SU-DHL-6 (cell line): Measurements from ENCODE around the gene MYLK.

Experiments
- H2AFZ ChIP-seq: fragments of 200-600 bp; sonication (generic); 2 replicates; pipeline ENCODE4 v1.6.1; 2014; ENCODE audit warnings: low read depth, mild to moderate bottlenecking, moderate library complexity, mixed read lengths, antibody characterized with exemption, low read length; ENCODE audit not compliant: severe bottlenecking
- H3F3A ChIP-seq: fragments of 200-600 bp; shearing (Covaris generic); 2 replicates; pipeline ENCODE4 v1.6.0; 2016; ENCODE audit warnings: antibody characterized with exemption, mild to moderate bottlenecking; ENCODE audit not compliant: insufficient read depth
- H3K27ac ChIP-seq: fragments of 200-600 bp; sonication (generic); 2 replicates; pipeline ENCODE4 v1.5.1; 2016; ENCODE audit warnings: low read depth, mild to moderate bottlenecking, low read length, moderate library complexity, mixed read lengths
- H3K27me3 ChIP-seq: fragments of 200-600 bp; sonication (generic), shearing (Covaris generic); 2 replicates; pipeline ENCODE4 v1.6.0; 2014; ENCODE audit warnings: mild to moderate bottlenecking, low read length
- H3K36me3 ChIP-seq: fragments of 200-600 bp; sonication (generic); 2 replicates; pipeline ENCODE4 v1.6.1; 2014; ENCODE audit warnings: mild to moderate bottlenecking, low read length, mixed read lengths
- H3K4me2 ChIP-seq: fragments of 300-600, 200-600 bp; shearing (Covaris generic), sonication (generic); 2 replicates; pipeline ENCODE4 v1.6.0; 2014; ENCODE audit warnings: low read length, low read depth, mild to moderate bottlenecking; ENCODE audit not compliant: poor library complexity, severe bottlenecking
- H3K4me3 ChIP-seq: fragments of 200-600 bp; sonication (generic); 2 replicates; pipeline ENCODE4 v1.5.1; 2014; ENCODE audit warnings: antibody characterized with exemption, low read length, mild to moderate bottlenecking, mixed read lengths; ENCODE audit not compliant: insufficient read depth, poor library complexity, severe bottlenecking
- H3K79me2 ChIP-seq: fragments of 200-600 bp; sonication (generic); 2 replicates; pipeline ENCODE4 v1.6.1; 2014; ENCODE audit warnings: mild to moderate bottlenecking, low read length, moderate library complexity; ENCODE audit not compliant: insufficient read depth
- H3K9ac ChIP-seq: fragments of 200-600 bp; sonication (generic); 2 replicates; pipeline ENCODE4 v1.7.0; 2014; ENCODE audit warnings: mild to moderate bottlenecking, low read length
- H3K9me2 ChIP-seq: fragments of 200-600 bp; sonication (generic); replicated peaks from 2 replicates; pipeline ENCODE4 v1.6.1; 2014; ENCODE audit warnings: low read length; ENCODE audit not compliant: insufficient read depth
- H3K9me3 ChIP-seq: fragments of 200-600 bp; sonication (generic); 2 replicates; pipeline ENCODE4 v1.6.1; 2014; ENCODE audit warnings: low read length, mixed read lengths; ENCODE audit not compliant: insufficient read depth
- H4K20me1 ChIP-seq: fragments of 200-600 bp; sonication (generic); 2 replicates; pipeline ENCODE4 v1.6.1; 2014; ENCODE audit warnings: low read depth, mild to moderate bottlenecking, antibody characterized with exemption, low read length, moderate library complexity, mixed read lengths
- EZH2phosphoT487 ChIP-seq: fragments of 200-600 bp; sonication (generic), shearing (Covaris generic); conservative IDR thresholded peaks from 2 replicates; pipeline ENCODE4 v1.6.1; 2018; ENCODE audit warnings: mild to moderate bottlenecking, antibody characterized with exemption, low read length, moderate library complexity, mixed read lengths
- TF ChIP-seq, protein P1 (sequence below): fragments of 200-600 bp; sonication (generic); IDR thresholded peaks from one replicate; pipeline ENCODE4 v1.5.1; 2017; ENCODE audit warnings: antibody characterized with exemption, mild to moderate bottlenecking, low read length, moderate library complexity; ENCODE audit not compliant: insufficient read depth, poor library complexity, severe bottlenecking

The MYLK gene

DNA sequence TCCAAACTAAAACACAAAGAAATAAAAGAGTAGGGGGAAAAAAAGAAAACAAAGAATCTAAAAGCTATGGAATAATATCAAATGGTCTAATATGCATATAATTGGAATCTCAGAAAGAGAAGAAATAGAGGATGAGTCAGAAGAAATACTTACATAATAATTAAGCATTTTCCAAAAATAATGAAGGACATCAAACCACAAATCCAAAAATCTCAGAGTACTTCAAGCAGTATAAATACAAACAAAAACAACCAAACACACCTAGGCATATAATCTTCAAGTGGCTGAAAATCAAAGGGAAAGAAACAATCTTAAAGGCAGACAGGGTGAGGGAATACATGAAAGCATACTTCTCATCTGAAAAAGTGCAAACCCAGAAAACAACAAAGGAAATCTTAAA, 46.3 kb downstream of the MYLK start:
- no peaks in the 10 kb centered on the region for H4K20me1 ChIP-seq
- H3K79me2 ChIP-seq, result no peaks in the 10 kb centered on the region
- H3F3A ChIP-seq, result no peaks in the 10 kb centered on the region
- no peak overlapping the region for H2AFZ ChIP-seq
- no peak overlapping the region for H3K4me2 ChIP-seq
- no peak overlapping the region for H3K4me3 ChIP-seq
- H3K27ac ChIP-seq, result no peak overlapping the region
- TF ChIP-seq EZH2phosphoT487, result no peak
- TF ChIP-seq, protein P1, sequence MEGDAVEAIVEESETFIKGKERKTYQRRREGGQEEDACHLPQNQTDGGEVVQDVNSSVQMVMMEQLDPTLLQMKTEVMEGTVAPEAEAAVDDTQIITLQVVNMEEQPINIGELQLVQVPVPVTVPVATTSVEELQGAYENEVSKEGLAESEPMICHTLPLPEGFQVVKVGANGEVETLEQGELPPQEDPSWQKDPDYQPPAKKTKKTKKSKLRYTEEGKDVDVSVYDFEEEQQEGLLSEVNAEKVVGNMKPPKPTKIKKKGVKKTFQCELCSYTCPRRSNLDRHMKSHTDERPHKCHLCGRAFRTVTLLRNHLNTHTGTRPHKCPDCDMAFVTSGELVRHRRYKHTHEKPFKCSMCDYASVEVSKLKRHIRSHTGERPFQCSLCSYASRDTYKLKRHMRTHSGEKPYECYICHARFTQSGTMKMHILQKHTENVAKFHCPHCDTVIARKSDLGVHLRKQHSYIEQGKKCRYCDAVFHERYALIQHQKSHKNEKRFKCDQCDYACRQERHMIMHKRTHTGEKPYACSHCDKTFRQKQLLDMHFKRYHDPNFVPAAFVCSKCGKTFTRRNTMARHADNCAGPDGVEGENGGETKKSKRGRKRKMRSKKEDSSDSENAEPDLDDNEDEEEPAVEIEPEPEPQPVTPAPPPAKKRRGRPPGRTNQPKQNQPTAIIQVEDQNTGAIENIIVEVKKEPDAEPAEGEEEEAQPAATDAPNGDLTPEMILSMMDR, result no peak
- H3K9ac ChIP-seq, result no peak overlapping the region
- 0 out of 2 replicates have a peak, but pooled peaks cover 5% of the 10 kb centered on the region for H3K9me3 ChIP-seq
- no peaks in the 10 kb centered on the region for H3K9me2 ChIP-seq
- H3K27me3 ChIP-seq, result no peaks in the 10 kb centered on the region
- H3K36me3 ChIP-seq, result no peaks in the 10 kb centered on the region

DNA sequence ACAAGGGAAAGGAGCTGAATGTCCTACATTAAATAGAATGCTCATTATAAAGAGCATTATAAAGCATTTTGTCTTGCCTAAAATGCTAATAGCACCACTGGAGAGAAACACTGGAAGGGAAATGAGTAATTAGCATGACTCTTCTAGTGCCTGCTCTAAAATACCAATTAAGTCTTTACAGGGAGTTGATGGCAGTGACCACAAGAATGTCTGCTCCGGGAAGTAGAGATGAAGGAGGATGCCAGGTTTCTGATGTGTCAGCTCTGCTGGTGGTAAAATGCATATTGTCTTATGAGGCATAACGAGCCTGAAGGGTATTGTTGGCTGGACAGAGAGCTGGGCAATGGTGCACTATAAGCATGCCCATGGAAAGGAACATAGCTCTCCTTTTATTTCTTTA, 49.5 kb downstream of the MYLK start:
- Histone ChIP-seq H3K27ac (no peak overlapping the region), H3K9me2 (no peaks in the 10 kb centered on the region), H3K36me3 (no peaks in the 10 kb centered on the region), H4K20me1 (no peaks in the 10 kb centered on the region), H3K9me3 (no peaks in the 10 kb centered on the region), H3K9ac (no peak overlapping the region), H2AFZ (no peak overlapping the region), H3K4me2 (no peak overlapping the region), H3K79me2 (no peaks in the 10 kb centered on the region), H3F3A (no peaks in the 10 kb centered on the region), H3K27me3 (no peaks in the 10 kb centered on the region), H3K4me3 (no peak overlapping the region)
- TF ChIP-seq, protein P1, result no peak
- no peak for TF ChIP-seq EZH2phosphoT487

DNA sequence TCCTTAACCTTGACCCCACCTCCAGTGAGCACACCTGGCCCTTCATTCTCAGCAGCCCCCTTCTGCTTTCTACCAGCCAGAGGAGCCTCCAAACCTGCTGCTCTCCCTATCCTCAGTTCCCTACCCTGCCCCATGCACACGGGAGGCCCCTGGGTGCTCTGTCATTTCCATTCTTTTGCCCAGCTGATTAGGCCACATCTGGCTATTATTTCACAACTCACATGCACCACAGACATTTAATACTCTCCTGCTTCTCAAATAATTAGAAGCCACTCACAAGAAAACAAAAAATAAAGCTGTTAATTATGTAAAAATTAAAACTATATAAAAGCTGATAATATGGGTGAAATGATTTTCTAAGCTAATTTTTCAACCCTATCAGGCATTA, 50.7 kb downstream of the MYLK start:
- TF ChIP-seq, protein P1, result no peak
- H3K27ac ChIP-seq, result no peak overlapping the region
- H3K9ac ChIP-seq, result no peak overlapping the region
- no peaks in the 10 kb centered on the region for H4K20me1 ChIP-seq
- H2AFZ ChIP-seq, result no peak overlapping the region
- H3K36me3 ChIP-seq, result no peaks in the 10 kb centered on the region
- H3K4me3 ChIP-seq, result no peak overlapping the region
- no peak overlapping the region for H3K4me2 ChIP-seq
- H3K9me3 ChIP-seq, result no peaks in the 10 kb centered on the region
- H3K27me3 ChIP-seq, result no peaks in the 10 kb centered on the region
- no peaks in the 10 kb centered on the region for H3K9me2 ChIP-seq
- no peaks in the 10 kb centered on the region for H3K79me2 ChIP-seq
- no peaks in the 10 kb centered on the region for H3F3A ChIP-seq
